ENCODE data around the gene VARS1.

Gene VARS1

DNA sequence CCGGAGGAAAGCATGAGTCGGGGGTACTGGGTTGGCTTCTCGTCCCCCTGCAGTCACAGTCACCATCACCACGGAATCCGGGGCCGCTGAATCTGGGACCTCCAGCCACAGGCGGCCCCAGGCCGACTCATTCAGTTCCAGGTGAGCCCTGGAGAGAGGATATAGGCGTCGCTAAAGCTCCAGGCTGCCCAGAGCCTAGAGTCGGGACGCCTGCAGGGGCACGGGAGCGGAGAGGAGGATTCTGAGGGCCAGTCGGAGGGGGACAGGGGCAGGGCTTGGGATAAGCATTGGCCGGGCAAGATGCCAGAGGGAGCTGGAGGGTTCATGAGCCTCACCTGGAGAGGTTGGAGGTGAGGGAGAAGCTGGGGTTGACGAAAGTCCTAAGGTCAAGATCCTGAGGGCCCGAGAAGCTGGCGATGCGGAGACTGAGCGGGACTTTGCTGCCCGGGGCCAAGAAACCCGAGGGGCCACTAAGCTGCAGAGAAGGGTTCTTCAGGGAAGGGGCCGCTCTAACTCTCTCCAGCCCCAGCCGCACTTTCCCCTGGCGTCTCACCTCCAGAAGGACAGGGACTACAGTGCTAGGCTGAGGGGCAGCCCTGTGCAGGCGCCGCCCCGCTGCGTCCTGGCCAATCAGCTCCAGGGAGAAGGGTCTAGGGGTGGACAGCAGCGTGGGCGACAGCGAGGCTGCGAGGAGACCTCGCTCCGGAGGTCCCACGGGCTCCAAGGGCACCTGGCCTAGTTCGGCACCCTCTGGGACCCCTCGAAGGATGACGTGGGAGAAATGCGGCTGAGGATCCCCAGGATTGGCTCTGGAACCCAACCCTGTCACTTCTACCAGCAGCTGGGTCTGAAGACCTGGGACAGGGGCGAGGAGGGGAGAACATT is 29.4 kb downstream of the VARS1 start:
- Mint-ChIP-seq H3K36me3 (ENCODE audit: low read depth) (peaks cover 21% of the 10 kb centered on the region), H3K27ac (peak overlapping the region; percentile 33), H3K4me1 (ENCODE audit: low read depth) (peaks cover 42% of the 10 kb centered on the region), H3K4me3 (no peak overlapping the region), H3K9me3 (no peaks in the 10 kb centered on the region), H3K27me3 (peaks cover 3% of the 10 kb centered on the region)
- intact Hi-C loops (cut with micrococcal nuclease), result no loop called here

DNA sequence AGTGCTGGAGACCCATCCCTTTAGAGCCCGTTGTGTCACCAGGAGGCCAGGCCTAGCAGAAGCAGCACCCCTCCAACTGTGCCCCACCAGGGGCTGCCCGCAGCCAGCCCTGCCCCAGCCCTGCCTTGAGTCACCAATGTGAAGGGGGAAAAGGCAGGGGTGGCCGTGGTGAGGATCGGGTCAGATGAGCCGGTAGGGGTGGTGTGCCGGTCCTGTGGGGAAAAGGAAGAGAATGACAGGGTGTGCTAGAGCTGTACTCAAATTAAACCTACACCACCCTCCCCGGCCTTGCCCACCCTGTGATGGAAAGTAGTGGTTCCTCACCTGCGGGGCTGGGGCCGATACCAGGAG is 30.0 kb downstream of the VARS1 start:
- Mint-ChIP-seq H3K9me3 (no peaks in the 10 kb centered on the region), H3K4me3 (no peak overlapping the region), H3K36me3 (ENCODE audit: low read depth) (peaks cover 28% of the 10 kb centered on the region), H3K27me3 (peaks cover 3% of the 10 kb centered on the region), H3K4me1 (ENCODE audit: low read depth) (peaks cover 42% of the 10 kb centered on the region), H3K27ac (peak overlapping the region; percentile 33)
- intact Hi-C loops (cut with micrococcal nuclease), result no loop called here

DNA sequence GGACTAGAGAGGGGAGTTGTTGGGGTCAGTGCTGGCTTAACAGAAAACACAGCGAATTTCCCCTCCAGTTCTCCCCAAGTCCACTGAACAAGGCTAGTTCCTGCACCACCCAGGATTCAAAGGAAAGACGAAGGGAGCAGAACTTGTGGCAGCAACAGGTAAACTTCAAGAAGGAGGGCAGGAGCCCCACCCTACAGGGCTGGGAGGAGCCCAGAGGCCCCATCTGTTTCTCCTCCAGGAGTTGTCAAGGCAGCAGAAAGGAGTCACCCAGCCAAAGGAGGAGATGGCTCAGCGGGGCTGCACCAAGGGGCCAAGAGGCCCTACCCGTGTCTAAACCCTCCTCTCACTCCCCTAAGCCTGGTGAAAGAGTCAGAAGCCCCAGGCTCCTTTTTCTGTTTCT is 31.4 kb downstream of the VARS1 start:
- peaks cover 3% of the 10 kb centered on the region for H3K27me3 Mint-ChIP-seq
- peaks cover 32% of the 10 kb centered on the region for H3K4me1 Mint-ChIP-seq (ENCODE audit: low read depth)
- H3K27ac Mint-ChIP-seq, result no peak overlapping the region
- no peak overlapping the region for H3K4me3 Mint-ChIP-seq
- H3K36me3 Mint-ChIP-seq (ENCODE audit: low read depth), result peaks cover 41% of the 10 kb centered on the region
- no peaks in the 10 kb centered on the region for H3K9me3 Mint-ChIP-seq
- intact Hi-C loops (cut with micrococcal nuclease), result no loop called here

DNA sequence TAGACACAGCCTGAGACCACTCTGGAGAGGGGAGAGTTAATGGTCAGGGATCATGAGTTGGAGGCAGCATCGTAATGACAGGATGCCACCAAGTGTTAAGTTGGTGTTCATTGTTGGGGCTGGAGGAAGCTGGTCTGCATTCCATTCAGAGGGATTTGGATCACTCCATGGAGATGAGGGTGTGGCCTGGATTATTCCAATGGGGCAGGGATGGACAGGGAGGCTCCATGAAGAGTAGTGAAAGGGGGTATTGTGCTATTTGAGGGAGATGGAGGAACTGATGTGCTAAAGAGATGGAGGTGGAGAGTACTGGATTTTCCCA is 32.0 kb downstream of the VARS1 start:
- intact Hi-C loops (cut with micrococcal nuclease), result no loop called here
- H3K27ac Mint-ChIP-seq, result no peak overlapping the region
- peaks cover 3% of the 10 kb centered on the region for H3K27me3 Mint-ChIP-seq
- no peak overlapping the region for H3K4me3 Mint-ChIP-seq
- H3K36me3 Mint-ChIP-seq (ENCODE audit: low read depth), result peaks cover 46% of the 10 kb centered on the region
- no peaks in the 10 kb centered on the region for H3K9me3 Mint-ChIP-seq
- peaks cover 26% of the 10 kb centered on the region for H3K4me1 Mint-ChIP-seq (ENCODE audit: low read depth)

DNA sequence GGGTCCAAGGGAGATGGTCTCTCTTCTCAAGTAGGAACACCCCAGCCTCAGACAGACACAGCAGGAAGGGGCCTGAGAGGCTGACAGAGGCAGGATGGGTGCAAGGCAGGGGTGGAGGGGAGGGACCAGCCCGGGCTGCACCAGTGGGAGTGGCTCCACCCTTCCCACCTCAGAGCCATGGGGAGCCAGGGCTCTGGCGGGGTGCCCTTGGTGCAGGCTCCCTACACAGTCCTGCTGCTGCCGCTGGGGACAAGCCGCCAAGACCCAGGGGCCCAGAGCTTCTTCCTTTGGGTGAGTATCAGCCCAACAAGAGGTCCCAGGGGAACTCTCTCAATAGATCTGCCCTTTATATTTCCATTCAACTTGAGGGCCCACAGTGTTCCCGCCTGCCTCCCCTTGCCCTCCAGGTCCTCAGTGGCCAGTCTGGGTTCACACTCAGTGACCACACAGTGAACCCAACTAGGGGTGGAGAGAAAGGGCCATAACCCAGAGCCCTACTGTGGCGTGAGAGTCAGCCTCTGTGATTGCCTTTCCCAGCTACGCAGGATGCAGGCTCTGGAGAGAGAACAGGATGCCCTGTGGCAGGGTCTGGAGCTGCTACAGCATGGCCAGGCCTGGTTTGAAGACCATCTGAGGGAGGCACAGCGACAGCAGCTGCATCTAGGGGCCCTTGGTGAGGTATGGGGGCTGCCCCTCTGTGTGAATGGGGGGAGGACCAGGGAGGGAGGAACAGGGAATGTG is 32.5 kb downstream of the VARS1 start:
- Mint-ChIP-seq H3K9me3 (no peaks in the 10 kb centered on the region), H3K4me3 (no peak overlapping the region), H3K36me3 (ENCODE audit: low read depth) (peaks cover 49% of the 10 kb centered on the region), H3K27ac (no peak overlapping the region), H3K27me3 (peaks cover 3% of the 10 kb centered on the region), H3K4me1 (ENCODE audit: low read depth) (peaks cover 21% of the 10 kb centered on the region)
- intact Hi-C loops (cut with micrococcal nuclease), result no loop called here

DNA sequence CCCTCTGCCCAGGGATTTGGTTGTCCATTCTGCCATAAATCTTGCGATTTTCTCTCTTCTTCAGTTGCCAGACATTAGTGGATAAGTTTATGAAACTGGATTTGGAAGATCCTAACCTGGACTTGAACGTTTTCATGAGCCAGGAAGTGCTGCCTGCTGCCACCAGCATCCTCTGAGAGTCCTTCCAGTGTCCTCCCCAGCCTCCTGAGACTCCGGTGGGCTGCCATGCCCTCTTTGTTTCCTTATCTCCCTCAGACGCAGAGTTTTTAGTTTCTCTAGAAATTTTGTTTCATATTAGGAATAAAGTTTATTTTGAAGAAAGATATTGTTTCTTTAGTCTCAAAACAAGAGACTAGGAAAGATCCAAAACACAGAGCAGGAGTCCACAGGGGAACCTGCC is 33.2 kb downstream of the VARS1 start, which contains the start of gene SAPCD1:
TSS of gene SAPCD1 (plus strand) at position 301 of the 400 bp plus-strand sequence. CDS start 399 bp downstream, outside the sequence.
- H3K36me3 Mint-ChIP-seq (ENCODE audit: low read depth), result peaks cover 52% of the 10 kb centered on the region
- intact Hi-C loops (cut with micrococcal nuclease), result no loop called here
- H3K9me3 Mint-ChIP-seq, result no peaks in the 10 kb centered on the region
- H3K27me3 Mint-ChIP-seq, result peaks cover 3% of the 10 kb centered on the region
- H3K4me1 Mint-ChIP-seq (ENCODE audit: low read depth), result peaks cover 14% of the 10 kb centered on the region
- H3K4me3 Mint-ChIP-seq, result no peak within 1 kb of the TSS
- H3K27ac Mint-ChIP-seq, result no peak within 1 kb of the TSS

DNA sequence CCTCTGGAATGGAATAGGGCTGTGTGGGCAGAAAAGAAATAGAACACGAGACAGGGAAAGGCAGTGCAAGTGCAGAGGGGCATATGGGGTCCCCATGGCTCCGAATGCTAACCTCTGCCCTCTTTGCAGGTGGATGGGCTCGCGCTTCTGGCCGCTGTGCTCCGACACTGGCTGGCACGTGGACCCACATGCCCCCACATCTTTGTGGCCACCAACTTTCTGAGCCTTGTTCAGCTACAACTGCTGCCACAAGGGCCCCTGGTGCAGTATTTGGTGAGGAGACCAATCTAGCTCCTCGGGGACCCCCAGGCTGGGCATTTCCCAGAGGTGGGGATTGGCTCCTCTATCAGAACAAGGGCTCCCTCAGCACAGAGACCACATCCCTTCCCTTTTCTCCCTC is 34.2 kb downstream of the VARS1 start:
- Mint-ChIP-seq H3K4me3 (no peak overlapping the region), H3K36me3 (ENCODE audit: low read depth) (peaks cover 52% of the 10 kb centered on the region)

DNA sequence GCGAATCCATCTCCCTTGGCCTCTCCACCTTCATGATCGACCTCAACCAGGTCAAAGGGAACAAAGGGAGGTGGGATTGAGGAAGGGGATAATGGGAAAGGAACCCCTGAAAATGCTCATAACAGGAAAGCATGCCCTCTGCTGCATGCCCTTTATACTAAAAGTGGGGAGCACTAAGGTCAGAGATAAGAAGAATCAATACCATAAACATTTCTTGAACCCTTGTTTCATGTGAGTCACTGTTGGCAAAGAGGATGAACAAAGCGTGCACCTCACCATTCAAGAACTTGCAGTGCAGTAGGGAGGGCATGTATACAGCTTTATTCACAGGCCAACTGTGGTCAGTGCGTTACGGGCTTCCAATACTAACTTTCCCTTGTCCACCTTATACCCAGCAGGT is 34.8 kb downstream of the VARS1 start:
- Mint-ChIP-seq H3K36me3 (ENCODE audit: low read depth) (peaks cover 52% of the 10 kb centered on the region), H3K4me3 (no peak overlapping the region), H3K4me1 (ENCODE audit: low read depth) (peaks cover 10% of the 10 kb centered on the region), H3K27me3 (peaks cover under 1% of the 10 kb centered on the region), H3K27ac (no peak overlapping the region), H3K9me3 (no peaks in the 10 kb centered on the region)
- intact Hi-C loops (cut with micrococcal nuclease), result no loop called here

More for the DNA sequence above, 34.2 kb downstream of the VARS1 start:
- Mint-ChIP-seq H3K9me3 (no peaks in the 10 kb centered on the region), H3K4me1 (ENCODE audit: low read depth) (peaks cover 10% of the 10 kb centered on the region), H3K27me3 (peaks cover 3% of the 10 kb centered on the region), H3K27ac (no peak overlapping the region)
- intact Hi-C loops (cut with micrococcal nuclease), result no loop called here

DNA sequence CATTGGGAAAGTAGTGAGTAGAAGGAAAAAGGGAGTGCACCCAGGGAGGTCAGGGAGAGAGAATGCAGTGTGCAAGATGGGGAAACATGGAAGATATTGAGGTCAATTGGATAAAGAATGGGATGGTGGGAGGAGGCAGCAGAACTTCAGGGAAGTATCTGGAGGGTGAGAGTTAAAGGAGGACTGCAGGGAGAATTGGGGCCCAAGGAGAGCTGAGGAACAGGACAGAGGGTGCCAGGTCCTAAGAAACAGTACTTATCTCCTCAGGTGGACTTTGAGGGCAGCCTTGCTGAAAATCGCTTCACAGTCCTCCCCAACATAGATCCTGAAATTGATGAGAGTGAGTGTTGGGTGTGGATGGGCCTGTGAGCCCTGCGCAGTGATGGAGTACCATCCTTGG is 37.3 kb downstream of the VARS1 start:
- Mint-ChIP-seq H3K27ac (no peak overlapping the region), H3K4me3 (no peak overlapping the region)
- intact Hi-C loops (cut with micrococcal nuclease), result no loop called here

DNA sequence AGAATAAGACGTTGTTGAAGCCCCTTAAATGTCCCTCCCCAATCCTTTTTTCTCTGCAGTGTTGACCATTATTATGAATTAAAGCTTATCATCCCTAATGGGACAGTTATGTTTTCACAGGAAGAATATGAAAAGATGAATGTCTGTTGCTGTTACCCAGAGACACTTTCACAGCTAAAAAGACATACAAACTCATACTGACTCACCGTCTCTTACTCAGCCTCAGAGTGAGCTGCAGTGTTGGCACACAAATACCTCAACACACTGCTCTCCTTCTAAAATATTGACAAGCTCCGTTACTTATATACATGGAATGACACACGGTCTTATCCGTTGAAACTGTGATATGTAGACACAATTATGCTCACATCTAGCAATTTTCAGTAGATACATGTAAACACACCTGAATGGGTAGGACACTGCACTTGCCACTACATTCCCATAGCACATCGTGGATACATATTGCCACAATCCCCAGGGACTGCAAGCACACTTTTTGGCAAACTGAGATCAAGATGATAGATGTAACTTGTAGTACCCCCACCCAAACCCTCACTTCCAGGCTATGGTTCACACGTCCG is 42.7 kb downstream of the VARS1 start:
- no peak overlapping the region for H3K27ac Mint-ChIP-seq
- intact Hi-C loops (cut with micrococcal nuclease), result no loop called here

More for the DNA sequence above, 37.3 kb downstream of the VARS1 start:
- Mint-ChIP-seq H3K4me1 (ENCODE audit: low read depth) (peaks cover under 1% of the 10 kb centered on the region), H3K27me3 (no peaks in the 10 kb centered on the region), H3K9me3 (no peaks in the 10 kb centered on the region), H3K36me3 (ENCODE audit: low read depth) (peaks cover 46% of the 10 kb centered on the region)

DNA sequence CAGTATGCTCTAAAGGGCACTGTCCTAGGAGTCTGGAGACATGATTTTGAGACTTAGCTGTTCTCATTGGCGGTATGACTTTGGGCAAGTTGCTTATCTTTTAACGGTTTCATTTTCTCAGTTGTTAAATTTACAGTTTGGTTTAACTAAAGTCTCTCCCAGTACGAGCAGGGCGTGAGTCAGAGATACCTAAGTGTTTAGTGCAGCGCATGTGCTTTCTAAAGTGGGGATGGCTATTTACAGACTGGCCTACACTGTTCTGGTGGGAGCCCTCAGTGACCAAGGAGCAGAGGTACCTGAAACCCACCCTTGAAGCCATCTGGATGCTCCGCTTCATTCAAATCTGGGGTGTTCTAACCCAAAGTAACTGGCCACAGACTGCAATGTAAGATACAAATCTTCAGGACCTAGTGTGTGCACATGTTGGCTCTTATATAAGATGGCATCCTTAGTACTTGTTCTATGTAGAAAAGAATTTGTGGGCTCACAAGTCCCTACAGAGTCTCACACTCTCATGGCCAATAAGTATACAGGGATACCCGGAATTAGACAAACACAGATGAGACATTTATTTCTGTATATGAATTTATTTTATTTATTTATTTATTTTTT is 45.0 kb downstream of the VARS1 start:
- peaks cover 22% of the 10 kb centered on the region for H3K36me3 Mint-ChIP-seq (ENCODE audit: low read depth)
- H3K9me3 Mint-ChIP-seq, result no peaks in the 10 kb centered on the region
- H3K4me3 Mint-ChIP-seq, result no peak overlapping the region
- H3K27me3 Mint-ChIP-seq, result no peaks in the 10 kb centered on the region
- intact Hi-C loops (cut with micrococcal nuclease), result no loop called here
- H3K4me1 Mint-ChIP-seq (ENCODE audit: low read depth), result peaks cover 5% of the 10 kb centered on the region
- no peak overlapping the region for H3K27ac Mint-ChIP-seq

More for the DNA sequence above, 42.7 kb downstream of the VARS1 start:
- H3K36me3 Mint-ChIP-seq (ENCODE audit: low read depth), result peaks cover under 1% of the 10 kb centered on the region
- H3K27me3 Mint-ChIP-seq, result no peaks in the 10 kb centered on the region
- no peaks in the 10 kb centered on the region for H3K4me1 Mint-ChIP-seq (ENCODE audit: low read depth)
- no peak overlapping the region for H3K4me3 Mint-ChIP-seq
- no peaks in the 10 kb centered on the region for H3K9me3 Mint-ChIP-seq

DNA sequence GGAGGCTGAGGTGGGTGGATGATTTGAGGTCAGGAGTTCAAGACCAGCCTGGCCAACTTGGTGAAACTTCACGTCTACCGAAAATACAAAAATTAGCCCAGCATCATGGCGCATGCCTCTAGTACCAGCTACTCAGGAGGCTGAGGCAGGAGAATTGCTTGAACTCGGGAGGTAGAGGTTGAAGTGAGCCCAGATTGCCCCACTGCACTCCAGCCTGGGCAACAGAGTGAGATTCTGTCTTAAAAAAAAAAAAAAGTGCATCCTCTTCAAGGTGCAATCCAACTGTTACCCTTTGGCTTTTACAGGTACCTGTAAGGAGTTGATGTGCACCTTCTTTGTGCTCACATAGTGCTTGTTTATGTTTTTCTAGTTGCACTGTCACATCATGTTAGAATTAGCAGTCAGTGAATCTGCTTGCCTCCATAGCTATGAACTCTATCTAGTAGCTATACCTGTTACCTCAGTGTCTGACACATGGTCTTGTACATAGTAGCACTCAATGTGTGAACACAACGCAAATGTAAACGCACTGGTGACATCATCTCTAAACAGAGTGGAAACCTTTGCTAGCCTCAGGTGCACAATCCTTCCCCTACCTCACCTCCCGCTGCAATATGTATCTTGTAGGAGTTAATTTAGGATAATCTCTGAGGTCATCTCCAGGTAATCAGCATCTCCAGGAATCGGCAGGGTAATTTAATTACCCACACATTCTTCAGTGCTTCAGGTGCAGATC is 46.1 kb downstream of the VARS1 start:
- no peaks in the 10 kb centered on the region for H3K27me3 Mint-ChIP-seq
- no peaks in the 10 kb centered on the region for H3K9me3 Mint-ChIP-seq
- H3K27ac Mint-ChIP-seq, result no peak overlapping the region
- H3K4me1 Mint-ChIP-seq (ENCODE audit: low read depth), result peaks cover 6% of the 10 kb centered on the region
- intact Hi-C loops (cut with micrococcal nuclease), result no loop called here
- H3K4me3 Mint-ChIP-seq, result no peak overlapping the region
- H3K36me3 Mint-ChIP-seq (ENCODE audit: low read depth), result peaks cover 28% of the 10 kb centered on the region

Measured in dendritic cell treated with granulocyte-macrophage colony-stimulating factor and Interleukin-4, amounts not matched to agents 40 ng/mL and 50 ng/mL, for 4 days (primary cell).